Measurements from ENCODE around the gene IL19. TPM values are rescaled to one million over a fixed set of nuclear protein-coding genes. Genes with fewer than 3 reads are reported as not detected.

The IL19 gene
- total RNA-seq, 1 experiment from 2014 or later: not detected

- no peaks in the 10 kb centered on the region for H3K36me3 ChIP-seq (ENCODE audit: low read depth)
- H3K27me3 ChIP-seq (ENCODE audit: insufficient read depth, low read depth): no peaks in the 10 kb centered on the region
- no peak overlapping the region for H3K4me3 ChIP-seq
- intact Hi-C loops (cut with micrococcal nuclease; ENCODE audit: unreplicated experiment): loop anchor here (2.0 to 5.0 kb wide), 4 partner anchors 91 to 349 kb away; partner anchors contain the start of gene DYRK3
- no peak overlapping the region for H2AFZ ChIP-seq
- peaks cover 29% of the 10 kb centered on the region for H3K4me1 ChIP-seq (replicated peaks; ENCODE audit: insufficient read depth)
- ChIA-PET POLR2A (ENCODE audit: unreplicated experiment) (no interaction called here), CTCF (interaction anchor here (0.6 kb wide), 1 partner anchor 124 kb away, joined by 5 read pairs; no protein-coding TSS in a partner anchor)
- TF ChIP-seq CTCF (conservative IDR thresholded peaks at IDR 0.05) (no peak), EZH2 (IDR thresholded peaks at IDR 0.05; ENCODE audit: low read depth) (no peak)
- DNase-seq: no peak
- no peaks in the 10 kb centered on the region for H3K9me3 ChIP-seq (ENCODE audit: insufficient read depth, low read depth)
- no TSS peak for BruUV-seq (replicated peaks)
- no peaks in the 10 kb centered on the region for H3K9me2 ChIP-seq (ENCODE audit: insufficient read depth)
- H3F3A ChIP-seq (ENCODE audit: insufficient read depth, low read depth): peaks cover 14% of the 10 kb centered on the region; the same call in 1 of the 2 replicates
- no peak overlapping the region for H3K4me2 ChIP-seq
- H3K27ac ChIP-seq: no peak overlapping the region
- peaks cover 35% of the 10 kb centered on the region for H3K79me2 ChIP-seq (ENCODE audit: low read depth)
- H4K20me1 ChIP-seq (ENCODE audit: insufficient read depth): peaks cover 29% of the 10 kb centered on the region
Observed at GRCh38 chr1:206727981-206728696, 42.4 kb upstream of the IL19 start.

- intact Hi-C loops (cut with micrococcal nuclease; ENCODE audit: unreplicated experiment): loop anchor here (5.0 kb wide), 3 partner anchors 91 to 349 kb away; partner anchors contain the start of gene DYRK3
- no peaks in the 10 kb centered on the region for H3K9me2 ChIP-seq (ENCODE audit: insufficient read depth)
- no peak overlapping the region for H3K4me2 ChIP-seq
- no peaks in the 10 kb centered on the region for H3K27me3 ChIP-seq (ENCODE audit: insufficient read depth, low read depth)
- H3K79me2 ChIP-seq (ENCODE audit: low read depth): peaks cover 35% of the 10 kb centered on the region
- no peak for DNase-seq
- TF ChIP-seq EZH2 (IDR thresholded peaks at IDR 0.05; ENCODE audit: low read depth) (no peak), CTCF (conservative IDR thresholded peaks at IDR 0.05) (no peak)
- BruUV-seq (replicated peaks): no TSS peak
- no peak overlapping the region for H3K4me3 ChIP-seq
- POLR2A ChIA-PET (ENCODE audit: unreplicated experiment): no interaction called here
- H3K4me1 ChIP-seq (replicated peaks; ENCODE audit: insufficient read depth): peaks cover 24% of the 10 kb centered on the region
- no peak overlapping the region for H2AFZ ChIP-seq
- peaks cover 29% of the 10 kb centered on the region for H4K20me1 ChIP-seq (ENCODE audit: insufficient read depth)
- no peaks in the 10 kb centered on the region for H3K9me3 ChIP-seq (ENCODE audit: insufficient read depth, low read depth)
- H3K27ac ChIP-seq: no peak overlapping the region
- H3K36me3 ChIP-seq (ENCODE audit: low read depth): no peaks in the 10 kb centered on the region
- peaks cover 9% of the 10 kb centered on the region; the same call in 1 of the 2 replicates for H3F3A ChIP-seq (ENCODE audit: insufficient read depth, low read depth)
- CTCF ChIA-PET: interaction anchor here (0.6 kb wide), 1 partner anchor 124 kb away, joined by 5 read pairs; no protein-coding TSS in a partner anchor
Observed at GRCh38 chr1:206728697-206728987, 41.9 kb upstream of the IL19 start.

GRCh38 chr1:206729050-206729449 lies 41.5 kb upstream of the IL19 start:
- peaks cover 29% of the 10 kb centered on the region for H4K20me1 ChIP-seq (ENCODE audit: insufficient read depth)
- CTCF ChIA-PET: no interaction called here
- no peaks in the 10 kb centered on the region for H3K9me3 ChIP-seq (ENCODE audit: insufficient read depth, low read depth)
- POLR2A ChIA-PET (ENCODE audit: unreplicated experiment): no interaction called here
- H3K4me2 ChIP-seq: no peak overlapping the region
- no peak for DNase-seq
- intact Hi-C loops (cut with micrococcal nuclease; ENCODE audit: unreplicated experiment): loop anchor here (5.0 kb wide), 3 partner anchors 92 to 348 kb away; partner anchors contain the start of gene DYRK3
- H3K27ac ChIP-seq: no peak overlapping the region
- TF ChIP-seq EZH2 (IDR thresholded peaks at IDR 0.05; ENCODE audit: low read depth) (no peak), CTCF (conservative IDR thresholded peaks at IDR 0.05) (no peak)
- no peak overlapping the region for H2AFZ ChIP-seq
- peaks cover 35% of the 10 kb centered on the region for H3K79me2 ChIP-seq (ENCODE audit: low read depth)
- H3F3A ChIP-seq (ENCODE audit: insufficient read depth, low read depth): peaks cover 6% of the 10 kb centered on the region; the same call in 1 of the 2 replicates
- no TSS peak for BruUV-seq (replicated peaks)
- peaks cover 20% of the 10 kb centered on the region for H3K4me1 ChIP-seq (replicated peaks; ENCODE audit: insufficient read depth)
- H3K4me3 ChIP-seq: no peak overlapping the region
- no peaks in the 10 kb centered on the region for H3K36me3 ChIP-seq (ENCODE audit: low read depth)
- no peaks in the 10 kb centered on the region for H3K9me2 ChIP-seq (ENCODE audit: insufficient read depth)
- H3K27me3 ChIP-seq (ENCODE audit: insufficient read depth, low read depth): no peaks in the 10 kb centered on the region
